ENCODE data around the gene PDGFRB. TPM values are rescaled to one million over a fixed set of nuclear protein-coding genes. Genes with fewer than 3 reads are reported as not detected.

Gene PDGFRB
- total RNA-seq, 4 donors from 2014 or later = 126 to 366 (median 149) TPM

- ATAC-seq (ENCODE audit: low FRiP score) (no peak), DNase-seq (ENCODE audit: low spot score) (no peak)
Observed at GRCh38 chr5:150147670-150148069, 8.0 kb downstream of the PDGFRB start.

DNA sequence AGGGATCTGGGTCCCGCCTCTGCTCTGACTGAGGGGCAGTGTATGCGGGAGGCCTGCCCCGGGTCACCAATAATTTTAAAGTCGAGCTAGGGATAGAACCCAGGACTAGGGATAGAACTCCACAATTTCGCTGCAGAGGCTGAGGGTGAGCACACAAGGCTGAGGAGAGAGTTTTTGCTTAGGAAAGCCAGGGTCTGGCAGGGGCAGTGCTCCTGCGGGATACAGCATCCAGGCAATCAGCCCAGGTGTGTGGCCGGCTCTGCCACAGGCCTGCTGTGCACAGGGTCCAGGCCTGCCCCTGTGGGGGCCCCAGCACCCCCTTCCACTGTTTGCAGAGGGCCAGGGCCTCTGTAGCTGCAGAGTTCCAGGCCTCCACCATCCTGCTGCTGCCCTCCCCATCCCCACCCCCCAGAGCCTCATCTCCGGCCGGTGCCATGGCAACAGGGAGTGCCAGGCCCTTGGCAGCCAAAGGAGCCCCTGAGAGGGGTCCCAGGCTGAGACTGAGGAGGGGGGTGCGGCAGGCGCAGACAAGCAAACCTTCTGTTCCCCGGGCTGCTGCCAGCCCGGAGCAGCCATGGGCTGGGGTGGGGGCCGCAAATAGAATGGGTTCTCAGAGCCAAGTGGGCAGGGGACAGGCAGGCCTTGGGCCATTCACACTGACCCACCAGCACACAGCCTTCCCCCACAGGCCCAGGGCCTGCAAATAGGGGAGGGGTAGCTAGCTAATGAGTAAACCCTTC lies 8.6 kb downstream of the PDGFRB start:
- no peak for ATAC-seq (ENCODE audit: low FRiP score)
- DNase-seq (ENCODE audit: low spot score) = no peak
- TF ChIP-seq CTCF (IDR thresholded peaks at IDR 0.05) = no peak

More at GRCh38 chr5:150147670-150148069, 8.0 kb downstream of the PDGFRB start:
- TF ChIP-seq CTCF (IDR thresholded peaks at IDR 0.05) = no peak

- no peak for TF ChIP-seq CTCF (IDR thresholded peaks at IDR 0.05)
- ATAC-seq (ENCODE audit: low FRiP score) (no peak), DNase-seq (ENCODE audit: low spot score) (no peak)
Observed at GRCh38 chr5:150146235-150146634, 9.4 kb downstream of the PDGFRB start.

- no peak for DNase-seq (ENCODE audit: low spot score)
- TF ChIP-seq CTCF (IDR thresholded peaks at IDR 0.05) = no peak
- no peak for ATAC-seq (ENCODE audit: low FRiP score)
Observed at GRCh38 chr5:150144879-150145278, 10.8 kb downstream of the PDGFRB start.

DNA sequence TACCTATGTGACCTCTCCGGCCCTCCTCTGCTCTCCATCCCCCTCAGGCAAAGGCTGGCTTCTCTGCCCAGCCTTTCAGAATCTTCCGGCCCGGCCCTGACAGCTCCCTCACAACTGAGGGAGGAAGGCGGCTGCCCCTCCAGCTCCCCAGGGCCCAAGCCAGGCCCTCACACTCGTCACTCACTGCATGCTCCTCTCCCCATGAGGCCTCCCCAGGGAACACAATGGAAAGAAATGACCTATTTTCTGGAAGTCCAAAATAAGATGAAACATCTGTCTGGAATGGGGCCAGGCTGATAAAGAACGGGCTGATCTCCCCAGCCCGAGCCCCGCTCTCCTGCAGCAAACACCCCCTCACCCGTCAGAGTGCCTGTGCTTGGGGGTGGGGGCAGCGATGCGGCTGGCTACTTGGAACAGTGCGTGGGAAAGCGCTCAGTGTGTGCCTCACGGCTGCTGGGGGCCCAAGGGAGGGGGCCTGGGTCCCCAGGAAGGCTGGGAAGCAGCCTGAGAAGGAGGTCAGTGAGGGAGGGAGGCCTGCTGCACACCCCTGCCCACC lies 11.3 kb downstream of the PDGFRB start:
- DNase-seq (ENCODE audit: low spot score) = no peak
- peak; percentile 48 for ATAC-seq (ENCODE audit: low FRiP score)
- no peak for TF ChIP-seq CTCF (IDR thresholded peaks at IDR 0.05)

- peak; percentile 76 for ATAC-seq (ENCODE audit: low FRiP score)
- DNase-seq (ENCODE audit: low spot score) = no peak
- no peak for TF ChIP-seq CTCF (IDR thresholded peaks at IDR 0.05)
Observed at GRCh38 chr5:150143350-150144245, 12.0 kb downstream of the PDGFRB start.
